Liver (tissue), 9 donors: ENCODE data around the gene FEM1C. TPM values are rescaled to one million over a fixed set of nuclear protein-coding genes. Genes with fewer than 3 reads are reported as not detected.

Experiments used
- DNase-seq: peaks from one replicate; pipeline ENCODE4 v3.0.0-alpha.2; 2017; ENCODE audit warnings: low spot score
- H3K27ac ChIP-seq, 2 donors: one replicate each; pipeline ENCODE4 v1.7.0; 2013; ENCODE audit warnings: inconsistent platforms in 2 of 2, low read length in 2 of 2, control low read depth in 1 of 2, low read depth in 1 of 2, mild to moderate bottlenecking in 1 of 2
- H3K27me3 ChIP-seq, 4 donors: one replicate each; pipeline versions ENCODE4 v1.6.1 to v1.7.0; 2013; ENCODE audit warnings: low read length in 3 of 4, inconsistent platforms in 1 of 4, mild to moderate bottlenecking in 1 of 4, moderate library complexity in 1 of 4; ENCODE audit not compliant: control insufficient read depth in 4 of 4, insufficient read depth in 4 of 4
- H3K36me3 ChIP-seq, 4 donors: one replicate each; pipeline versions ENCODE4 v1.6.1 to v1.7.0; 2013; ENCODE audit warnings: low read length in 3 of 4, mild to moderate bottlenecking in 3 of 4, low read depth in 1 of 4, moderate library complexity in 1 of 4; ENCODE audit not compliant: control insufficient read depth in 4 of 4, insufficient read depth in 3 of 4
- H3K4me1 ChIP-seq, 4 donors: one replicate each; pipeline versions ENCODE4 v1.6.1 to v1.7.0; 2013; ENCODE audit warnings: low read length in 3 of 4, mild to moderate bottlenecking in 3 of 4, moderate library complexity in 1 of 4; ENCODE audit not compliant: control insufficient read depth in 4 of 4, insufficient read depth in 4 of 4
- H3K4me3 ChIP-seq, 3 donors: one replicate each; pipeline versions ENCODE4 v1.6.1 to v1.7.0; 2013; ENCODE audit warnings: low read length in 3 of 3, control low read depth in 1 of 3, low read depth in 1 of 3, mild to moderate bottlenecking in 1 of 3
- H3K9ac ChIP-seq, 2 donors: one replicate each; pipeline ENCODE4 v1.7.0; 2013; ENCODE audit warnings: low read length in 2 of 2, mild to moderate bottlenecking in 2 of 2, moderate library complexity in 2 of 2, control low read depth in 1 of 2, low read depth in 1 of 2
- H3K9me3 ChIP-seq, 4 donors: one replicate each; pipeline versions ENCODE4 v1.6.1 to v1.7.0; 2013; ENCODE audit warnings: low read length in 3 of 4; ENCODE audit not compliant: control insufficient read depth in 4 of 4
- ATF3 ChIP-seq: IDR thresholded peaks from 2 replicates; pipeline ENCODE4 v1.6.1; 2016; ENCODE audit warnings: antibody characterized with exemption
- EGR1 ChIP-seq, 2 donors: IDR thresholded peaks; 2 replicates each; pipeline ENCODE4 v1.6.1; 2016 to 2018; ENCODE audit warnings: antibody characterized with exemption in 2 of 2, low read depth in 2 of 2
- FOXA1 ChIP-seq: IDR thresholded peaks from 2 replicates; pipeline ENCODE4 v1.6.1; 2016; ENCODE audit warnings: antibody characterized with exemption
- HNF4A ChIP-seq, 2 donors: conservative IDR thresholded peaks; 2 replicates each; pipeline ENCODE4 v1.6.1; 2016; ENCODE audit warnings: antibody characterized with exemption in 2 of 2, mild to moderate bottlenecking in 2 of 2
- JUND ChIP-seq, 2 donors: IDR thresholded peaks; 2 replicates each; pipeline ENCODE4 v1.6.1; 2016; ENCODE audit warnings: antibody characterized with exemption in 2 of 2
- MAX ChIP-seq: IDR thresholded peaks from 2 replicates; pipeline ENCODE4 v1.6.1; 2016; ENCODE audit warnings: antibody characterized with exemption
- NR2F2 ChIP-seq: IDR thresholded peaks from 2 replicates; pipeline ENCODE4 v1.6.1; 2016; ENCODE audit warnings: antibody characterized with exemption
- RAD21 ChIP-seq, 2 donors: IDR thresholded peaks; 2 replicates each; pipeline ENCODE4 v1.6.1; 2016; ENCODE audit warnings: antibody characterized with exemption in 2 of 2, mild to moderate bottlenecking in 2 of 2
- REST ChIP-seq: IDR thresholded peaks from 2 replicates; pipeline ENCODE4 v1.6.1; 2016; ENCODE audit warnings: antibody characterized with exemption, mild to moderate bottlenecking
- RXRA ChIP-seq, 2 donors: IDR thresholded peaks; 2 replicates each; pipeline ENCODE4 v1.6.1; 2017 to 2018; ENCODE audit warnings: antibody characterized with exemption in 2 of 2, mild to moderate bottlenecking in 1 of 2
- SP1 ChIP-seq: IDR thresholded peaks from 2 replicates; pipeline ENCODE4 v1.6.1; 2018; ENCODE audit warnings: antibody characterized with exemption, mild to moderate bottlenecking
- TAF1 ChIP-seq: conservative IDR thresholded peaks from 2 replicates; pipeline ENCODE4 v1.6.1; 2016; ENCODE audit warnings: antibody characterized with exemption, mild to moderate bottlenecking
- YY1 ChIP-seq: IDR thresholded peaks from 2 replicates; pipeline ENCODE4 v1.6.1; 2016; ENCODE audit warnings: antibody characterized with exemption, mild to moderate bottlenecking
- ZBTB33 ChIP-seq: IDR thresholded peaks from 2 replicates; pipeline ENCODE4 v1.6.1; 2016; ENCODE audit warnings: antibody characterized with exemption
- WGBS: extraction: QIAGEN DNeasy Blood & Tissue Kit; methylation state at CpG from one replicate; pipeline ENCODE4 v1.1.7; 2013; 5-methylcytosine and 5-hydroxymethylcytosine counted together
- polyA plus RNA-seq, 2 donors: library from polyadenylated mRNA; stranded (reverse) in 1 of 2; unstranded in 1 of 2; fragments of 200-250 nt in 1 of 2; fragments of >200 nt in 1 of 2; fragmentation: Nextera tagmentation in 1 of 2; extraction: Ambion mirVana in 1 of 2; gene quantifications; one replicate each; pipeline versions ENCODE4 v1.2.1 to v1.2.3, GENCODE V29; 2013 to 2015
- total RNA-seq, 2 donors: library from RNA; depleted of rRNA; stranded (reverse); fragments of >200 nt; gene quantifications; one replicate each; pipeline ENCODE4 v1.2.3, GENCODE V29; 2014
- donor health status: healthy.
- donor health status: healthy.
- donor health status: healthy.
- donor health status: healthy.
- donor health status: healthy.

FEM1C gene
- total and polyA plus RNA-seq, 4 donors, result 3.4 to 14.3 (median 8.8) TPM

GRCh38 chr5:115496936-115497576, 47.5 kb downstream of the FEM1C start (continued):
- TF ChIP-seq FOXA1 (no peak), YY1 (no peak), SP1 (no peak), MAX (no peak), HNF4A (conservative IDR thresholded peaks at IDR 0.05) (no peak), ZBTB33 (no peak)

GRCh38 chr5:115494570-115495289, 49.8 kb downstream of the FEM1C start:
- no peak for DNase-seq
- no peaks in the 10 kb centered on the region for H3K4me1 ChIP-seq
- H3K9ac ChIP-seq, result no peak overlapping the region
- TF ChIP-seq MAX (no peak), YY1 (no peak), EGR1 (IDR thresholded peaks at IDR 0.05; ENCODE audit: low read depth in 2 of 2) (no peak), JUND (IDR thresholded peaks at IDR 0.05) (no peak), RXRA (IDR thresholded peaks at IDR 0.05) (no peak), NR2F2 (no peak), TAF1 (no peak)
- no peak overlapping the region for H3K4me3 ChIP-seq
- no peaks in the 10 kb centered on the region for H3K36me3 ChIP-seq
- H3K27ac ChIP-seq, result no peak overlapping the region
- peaks cover 0 to 6% (median 0%) of the 10 kb centered on the region in 4 donors for H3K27me3 ChIP-seq
- WGBS, result 85% methylated on average over 6 of the region's 6 CpGs
- H3K9me3 ChIP-seq, result no peaks in the 10 kb centered on the region

- WGBS, result 94% methylated on average over 2 of the region's 2 CpGs
- H3K36me3 ChIP-seq, result no peaks in the 10 kb centered on the region
- no peak for DNase-seq
- H3K27ac ChIP-seq, result no peak overlapping the region
- H3K27me3 ChIP-seq, result peaks cover 0 to 6% (median 0%) of the 10 kb centered on the region in 4 donors
- H3K4me1 ChIP-seq, result no peaks in the 10 kb centered on the region
- no peaks in the 10 kb centered on the region for H3K9me3 ChIP-seq
- H3K9ac ChIP-seq, result no peak overlapping the region
- H3K4me3 ChIP-seq, result no peak overlapping the region
- TF ChIP-seq RAD21 (IDR thresholded peaks at IDR 0.05), result no peak
- TF ChIP-seq YY1, result no peak
- no peak for TF ChIP-seq ZBTB33
- TF ChIP-seq REST, result no peak
- no peak for TF ChIP-seq ATF3
Measured at GRCh38 chr5:115490596-115490995, 54.0 kb downstream of the FEM1C start.
